OCI-LY3 (cell line): ENCODE measurements around the gene TRABD2B.
A peak's percentile ranks its signal among the peaks of the same experiment; 100 is the strongest.

ENCODE experiments used
- H2AFZ ChIP-seq: fragments of 200-600, 300-600 bp; shearing (Covaris generic); 2 replicates; pipeline ENCODE4 v1.6.0; 2014; ENCODE audit warnings: antibody characterized with exemption, low read depth, low read length
- H3K27ac ChIP-seq: fragments of 200-600, 300-600 bp; sonication (generic); 2 replicates; pipeline ENCODE4 v1.5.1; 2014; ENCODE audit warnings: mild to moderate bottlenecking, low read length, moderate library complexity, mixed read lengths
- H3K27me3 ChIP-seq: fragments of 200-600, 300-600 bp; sonication (generic); 2 replicates; pipeline ENCODE4 v1.6.1; 2014; ENCODE audit warnings: low read depth, low read length, mixed read lengths
- H3K36me3 ChIP-seq: fragments of 200-600, 300-600 bp; sonication (generic); replicated peaks from 2 replicates; pipeline ENCODE3; 2014; ENCODE audit warnings: low read depth, low read length, mixed read lengths
- H3K4me1 ChIP-seq: fragments of 300-600, 200-600 bp; sonication (generic); 2 replicates; pipeline ENCODE4 v1.6.1; 2014; ENCODE audit warnings: low read length, mixed read lengths
- H3K4me2 ChIP-seq: fragments of 200-600, 300-600 bp; sonication (generic); 2 replicates; pipeline ENCODE4 v1.6.1; 2014; ENCODE audit warnings: low read length, mixed read lengths
- H3K4me3 ChIP-seq: fragments of 300-600, 200-600 bp; sonication (generic); 2 replicates; pipeline ENCODE4 v1.5.1; 2014; ENCODE audit warnings: antibody characterized with exemption, mild to moderate bottlenecking, low read length, moderate library complexity
- H3K79me2 ChIP-seq: fragments of 300-600, 200-600 bp; shearing (Covaris generic); 2 replicates; pipeline ENCODE4 v1.6.1; 2014; ENCODE audit warnings: mild to moderate bottlenecking, low read length, mixed read lengths
- H3K9ac ChIP-seq: fragments of 300-600, 200-600 bp; shearing (Covaris generic); 2 replicates; pipeline ENCODE4 v1.6.0; 2014; ENCODE audit warnings: mild to moderate bottlenecking, low read length, moderate library complexity
- H3K9me3 ChIP-seq: fragments of 200-600, 300-600 bp; shearing (Covaris generic); 2 replicates; pipeline ENCODE4 v1.6.1; 2014; ENCODE audit warnings: low read length, mixed read lengths; ENCODE audit not compliant: insufficient read depth
- H4K20me1 ChIP-seq: fragments of 200-600, 300-600 bp; sonication (generic); 2 replicates; pipeline ENCODE4 v1.6.1; 2016; ENCODE audit warnings: low read length, mixed read lengths; ENCODE audit not compliant: insufficient read depth
- EZH2phosphoT487 ChIP-seq: fragments of 200-600 bp; shearing (Covaris generic); IDR thresholded peaks from 2 replicates; pipeline ENCODE4 v1.6.1; 2018; ENCODE audit warnings: antibody characterized with exemption, mixed run types, low read depth
- TF ChIP-seq, protein P1 (sequence below): fragments of 200-600, 300-600 bp; sonication (generic); IDR thresholded peaks from 2 replicates; pipeline ENCODE4 v1.5.1; 2014; ENCODE audit warnings: antibody characterized with exemption, low read length, low read depth

TRABD2B gene

DNA sequence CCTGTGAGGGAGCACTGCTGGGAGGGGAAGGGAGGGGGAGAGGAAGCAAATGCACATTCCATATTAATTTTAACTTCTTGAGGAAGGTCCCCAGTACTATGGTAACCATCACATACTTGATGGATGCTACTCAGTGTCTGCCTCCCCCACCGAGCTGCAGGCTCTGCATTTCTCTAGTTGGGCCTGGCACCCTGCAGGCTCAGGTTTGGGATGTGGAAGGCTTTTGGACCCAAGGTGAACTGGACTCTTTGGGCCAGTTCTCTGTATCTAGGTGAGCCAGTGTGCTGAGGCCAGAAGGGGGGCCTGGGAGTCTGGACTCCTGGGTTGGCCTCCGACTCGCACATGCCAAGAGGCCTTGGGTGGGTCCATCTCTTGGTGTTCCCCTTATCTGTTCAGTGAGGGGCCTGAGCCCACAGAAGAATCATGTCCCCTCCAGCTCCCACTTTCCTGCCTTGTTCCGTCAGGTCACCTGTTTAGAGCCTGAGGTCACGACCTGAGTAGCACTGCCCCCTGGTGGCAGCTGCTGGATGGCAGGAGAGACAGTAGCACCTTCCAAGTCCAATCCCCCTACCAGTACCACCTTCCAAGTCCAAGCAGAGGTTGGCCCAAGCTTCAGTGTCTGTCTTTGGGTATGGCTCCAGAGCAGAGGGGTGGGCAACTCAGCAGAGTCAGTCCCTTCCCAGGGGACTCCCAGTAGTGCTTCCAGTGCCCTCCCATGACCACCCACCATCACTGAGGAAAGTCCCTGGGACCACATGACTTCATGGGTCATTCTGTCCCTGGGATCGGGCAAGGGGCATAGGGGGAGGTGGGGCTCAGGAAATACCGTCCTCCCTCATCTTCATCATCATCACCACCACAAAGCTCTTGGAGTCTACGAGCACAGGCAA lies 241.8 kb downstream of the TRABD2B start:
- Histone ChIP-seq H3K4me2 (no peak overlapping the region), H3K4me1 (peaks cover 9% of the 10 kb centered on the region), H3K27ac (no peak overlapping the region), H4K20me1 (no peaks in the 10 kb centered on the region), H3K79me2 (no peaks in the 10 kb centered on the region), H3K27me3 (no peaks in the 10 kb centered on the region), H3K9ac (no peak overlapping the region), H3K4me3 (no peak overlapping the region), H2AFZ (no peak overlapping the region), H3K9me3 (no peaks in the 10 kb centered on the region), H3K36me3 (no peaks in the 10 kb centered on the region)
- TF ChIP-seq, protein P1, sequence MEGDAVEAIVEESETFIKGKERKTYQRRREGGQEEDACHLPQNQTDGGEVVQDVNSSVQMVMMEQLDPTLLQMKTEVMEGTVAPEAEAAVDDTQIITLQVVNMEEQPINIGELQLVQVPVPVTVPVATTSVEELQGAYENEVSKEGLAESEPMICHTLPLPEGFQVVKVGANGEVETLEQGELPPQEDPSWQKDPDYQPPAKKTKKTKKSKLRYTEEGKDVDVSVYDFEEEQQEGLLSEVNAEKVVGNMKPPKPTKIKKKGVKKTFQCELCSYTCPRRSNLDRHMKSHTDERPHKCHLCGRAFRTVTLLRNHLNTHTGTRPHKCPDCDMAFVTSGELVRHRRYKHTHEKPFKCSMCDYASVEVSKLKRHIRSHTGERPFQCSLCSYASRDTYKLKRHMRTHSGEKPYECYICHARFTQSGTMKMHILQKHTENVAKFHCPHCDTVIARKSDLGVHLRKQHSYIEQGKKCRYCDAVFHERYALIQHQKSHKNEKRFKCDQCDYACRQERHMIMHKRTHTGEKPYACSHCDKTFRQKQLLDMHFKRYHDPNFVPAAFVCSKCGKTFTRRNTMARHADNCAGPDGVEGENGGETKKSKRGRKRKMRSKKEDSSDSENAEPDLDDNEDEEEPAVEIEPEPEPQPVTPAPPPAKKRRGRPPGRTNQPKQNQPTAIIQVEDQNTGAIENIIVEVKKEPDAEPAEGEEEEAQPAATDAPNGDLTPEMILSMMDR = peak; percentile 76
- no peak for TF ChIP-seq EZH2phosphoT487

DNA sequence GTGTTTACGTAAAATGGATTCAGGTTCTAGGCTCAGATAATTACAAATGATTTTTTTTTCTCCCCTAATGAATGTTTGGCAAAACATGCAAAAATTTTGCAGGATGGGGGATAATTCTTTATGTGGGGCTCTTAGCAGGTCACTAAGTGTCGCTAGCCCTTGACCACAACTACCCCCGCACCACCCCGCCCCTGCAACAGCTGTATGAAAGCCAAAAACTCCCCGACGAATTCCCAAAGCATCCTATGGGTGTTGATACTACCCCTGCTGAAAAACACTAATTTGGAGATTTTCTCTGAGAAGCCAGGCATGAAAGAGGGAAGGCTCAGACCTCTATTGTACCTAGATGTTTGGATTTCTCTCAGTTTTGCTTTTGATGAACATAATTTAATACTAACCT lies 243.0 kb downstream of the TRABD2B start:
- H2AFZ ChIP-seq = no peak overlapping the region
- no peak overlapping the region for H3K4me3 ChIP-seq
- peak overlapping the region; percentile 50 for H3K4me2 ChIP-seq
- no peak overlapping the region for H3K9ac ChIP-seq
- H3K36me3 ChIP-seq = no peaks in the 10 kb centered on the region
- no peaks in the 10 kb centered on the region for H3K9me3 ChIP-seq
- no peaks in the 10 kb centered on the region for H4K20me1 ChIP-seq
- H3K79me2 ChIP-seq = no peaks in the 10 kb centered on the region
- TF ChIP-seq, protein P1 = no peak
- no peak for TF ChIP-seq EZH2phosphoT487
- no peak overlapping the region for H3K27ac ChIP-seq
- H3K27me3 ChIP-seq = no peaks in the 10 kb centered on the region
- H3K4me1 ChIP-seq = peaks cover 9% of the 10 kb centered on the region

DNA sequence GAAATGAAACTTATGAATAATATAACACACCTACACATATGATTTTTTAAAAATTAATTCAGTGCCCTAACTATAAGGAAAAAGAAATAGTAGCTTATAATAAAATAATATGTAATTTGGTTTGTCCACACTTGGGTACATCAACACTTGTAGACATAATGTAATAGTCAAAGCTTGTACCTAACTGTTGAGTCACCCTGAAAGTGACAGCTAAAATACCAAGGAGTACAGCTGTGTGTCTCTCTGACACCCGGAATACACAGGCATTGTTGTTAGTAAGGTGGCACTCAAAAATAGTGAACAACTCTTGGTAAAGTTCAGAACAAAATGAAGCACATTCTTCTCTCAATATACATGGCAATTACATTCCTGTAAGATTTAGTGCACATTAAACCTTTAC lies 243.4 kb downstream of the TRABD2B start:
- no peak overlapping the region for H3K27ac ChIP-seq
- TF ChIP-seq, protein P1 = no peak
- H3K36me3 ChIP-seq = no peaks in the 10 kb centered on the region
- H3K4me3 ChIP-seq = no peak overlapping the region
- peaks cover 9% of the 10 kb centered on the region for H3K4me1 ChIP-seq
- peak overlapping the region; percentile 50 for H3K4me2 ChIP-seq
- H3K9me3 ChIP-seq = no peaks in the 10 kb centered on the region
- no peak overlapping the region for H2AFZ ChIP-seq
- no peaks in the 10 kb centered on the region for H4K20me1 ChIP-seq
- H3K79me2 ChIP-seq = no peaks in the 10 kb centered on the region
- no peaks in the 10 kb centered on the region for H3K27me3 ChIP-seq
- H3K9ac ChIP-seq = no peak overlapping the region

DNA sequence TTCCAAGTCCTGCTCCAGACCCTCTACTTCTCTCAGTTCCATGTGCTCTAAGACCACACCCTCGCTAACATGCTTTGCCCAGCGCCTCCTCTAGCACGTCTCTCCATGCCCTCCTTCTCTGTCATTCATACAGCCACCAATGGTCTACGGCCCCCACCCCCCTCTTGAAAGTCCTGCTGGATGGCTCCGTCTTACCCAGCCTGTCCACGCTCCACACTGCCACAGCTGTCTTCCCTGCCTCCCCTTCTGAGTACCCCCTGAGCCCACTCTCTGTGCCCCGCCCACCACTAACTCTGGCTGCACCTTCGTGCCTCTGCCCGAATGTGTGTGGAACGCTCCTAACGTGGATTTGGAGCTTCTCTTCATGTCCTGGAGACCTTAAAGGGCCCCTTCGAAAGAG lies 244.6 kb downstream of the TRABD2B start:
- Histone ChIP-seq H3K27me3 (no peaks in the 10 kb centered on the region), H3K79me2 (no peaks in the 10 kb centered on the region), H3K4me1 (peaks cover 17% of the 10 kb centered on the region), H3K9ac (no peak overlapping the region), H3K4me2 (no peak overlapping the region), H4K20me1 (no peaks in the 10 kb centered on the region), H3K27ac (no peak overlapping the region), H3K36me3 (no peaks in the 10 kb centered on the region), H2AFZ (no peak overlapping the region), H3K9me3 (no peaks in the 10 kb centered on the region), H3K4me3 (no peak overlapping the region)
- no peak for TF ChIP-seq EZH2phosphoT487
- TF ChIP-seq, protein P1 = no peak
